ENCODE data around the gene YIF1A.
"Not testable (repeated sequence)": the region's sequence is repeated elsewhere in the genome, so short reads cannot be mapped to it uniquely, and the experiment has no call there.

Gene YIF1A

DNA sequence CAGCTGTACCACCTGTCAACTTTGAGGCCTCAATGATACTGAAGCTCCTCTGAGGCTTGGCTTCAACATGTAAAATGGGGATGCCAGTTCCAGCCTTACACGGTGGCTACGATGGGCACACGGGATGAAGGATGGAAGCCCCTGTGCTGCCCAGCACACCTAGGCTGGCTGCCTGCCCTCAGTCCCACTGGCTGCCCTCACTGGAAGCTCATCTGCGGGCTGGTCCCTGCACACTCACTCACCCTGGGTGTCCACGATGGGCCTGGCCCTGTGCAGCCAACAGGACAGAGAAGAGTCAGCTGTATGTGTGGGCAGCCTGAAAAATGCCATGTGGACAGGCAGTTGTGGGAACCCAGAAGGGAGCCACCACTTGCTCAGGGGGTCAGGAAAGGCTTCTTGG lies 2.2 kb downstream of the YIF1A start:
- no peak for DNase-seq (ENCODE audit: low read depth)

DNA sequence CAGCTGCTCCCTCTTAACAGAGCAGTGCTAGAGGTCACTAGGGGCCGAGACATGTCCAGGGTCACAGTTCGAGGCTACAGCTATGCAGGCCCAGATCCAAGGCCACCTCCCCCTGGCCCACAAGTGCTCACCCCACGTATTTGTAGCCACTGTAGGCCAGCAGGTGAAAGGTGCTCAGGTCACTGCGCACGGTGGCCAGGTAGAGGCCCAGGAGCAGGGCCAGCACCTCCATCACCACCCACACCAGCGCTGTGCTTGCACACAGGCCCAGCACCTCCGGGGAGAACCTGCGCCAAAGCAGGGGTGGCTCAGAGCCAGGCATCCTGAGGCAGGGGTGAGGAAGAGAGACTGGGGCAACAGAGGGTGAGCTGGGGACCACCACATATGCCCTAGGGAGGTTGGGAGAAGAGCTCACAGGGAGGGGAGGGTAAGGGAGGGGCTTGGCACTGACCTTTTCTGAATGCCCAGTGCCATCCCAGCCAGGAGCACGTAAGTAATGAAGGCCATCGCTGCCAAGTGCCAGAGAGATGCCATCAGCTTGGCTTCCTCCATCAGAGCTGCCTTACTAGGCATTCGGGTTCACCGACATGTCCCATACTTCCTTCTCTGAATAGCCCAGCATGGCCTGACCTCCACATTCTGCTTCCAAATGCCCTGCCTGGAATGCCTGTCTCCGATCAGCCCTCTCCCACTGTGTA lies 3.5 kb downstream of the YIF1A start:
- no peak for DNase-seq (ENCODE audit: low read depth)

DNA sequence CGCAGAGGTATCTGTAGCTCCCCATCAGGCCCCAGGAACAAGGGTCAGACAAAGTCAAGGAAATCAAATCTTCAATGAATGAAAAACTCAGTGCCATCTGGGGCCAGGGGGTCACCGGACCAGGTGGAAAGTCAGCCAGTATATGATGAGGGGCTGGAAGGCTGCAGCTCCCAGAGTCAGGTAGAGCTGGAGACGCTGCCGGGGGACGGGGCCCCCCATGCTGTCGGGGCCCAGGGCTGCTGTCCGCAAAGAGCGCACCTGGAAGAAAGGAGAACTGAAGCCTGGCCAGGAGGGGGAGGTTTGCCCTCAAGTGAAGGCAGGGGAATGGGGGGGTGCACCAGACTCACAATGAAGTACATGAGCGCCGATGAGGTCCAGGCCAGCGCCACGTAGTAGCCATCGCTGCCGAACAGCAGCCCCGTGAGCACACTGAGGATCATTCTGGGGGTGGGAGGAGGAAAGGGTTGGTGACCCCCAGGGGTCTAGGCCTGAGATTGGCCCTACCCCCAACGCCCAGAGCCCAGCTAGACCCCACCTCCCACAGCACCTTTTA lies 4.3 kb downstream of the YIF1A start:
- no peak for DNase-seq (ENCODE audit: low read depth)

DNA sequence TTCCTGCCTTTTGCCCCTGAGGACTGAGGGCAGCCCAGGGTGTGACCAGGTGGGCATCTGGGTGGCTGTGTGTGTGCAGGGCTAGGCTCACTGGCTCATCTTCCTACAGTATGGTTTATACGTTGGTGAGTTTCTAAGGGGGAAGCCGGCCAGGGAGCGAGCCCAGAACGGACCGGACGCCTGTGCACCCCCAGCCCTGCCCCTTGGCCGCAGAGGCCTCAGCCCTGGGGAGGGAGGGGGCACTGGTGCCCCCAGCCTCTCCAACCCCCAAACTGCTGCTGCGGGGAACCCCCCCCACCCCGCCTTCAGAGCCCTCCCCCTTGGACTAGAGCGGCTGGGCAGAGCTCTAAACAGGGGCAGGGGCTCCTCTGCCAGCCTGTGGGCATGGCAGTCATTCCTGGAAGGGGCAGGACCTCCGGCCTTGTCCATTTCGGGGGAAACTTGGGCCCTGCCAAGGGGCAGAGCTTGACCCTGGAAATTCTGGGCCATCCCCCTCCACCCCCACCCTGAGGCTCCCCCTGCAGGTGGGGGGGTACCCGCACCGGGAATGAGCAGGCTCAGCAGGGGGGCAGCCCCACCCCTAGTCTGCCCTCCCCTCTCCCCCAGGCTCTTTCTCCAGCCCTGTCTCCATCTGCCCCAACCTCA lies 5.4 kb downstream of the YIF1A start:
- DNase-seq (ENCODE audit: low read depth), result no peak

DNA sequence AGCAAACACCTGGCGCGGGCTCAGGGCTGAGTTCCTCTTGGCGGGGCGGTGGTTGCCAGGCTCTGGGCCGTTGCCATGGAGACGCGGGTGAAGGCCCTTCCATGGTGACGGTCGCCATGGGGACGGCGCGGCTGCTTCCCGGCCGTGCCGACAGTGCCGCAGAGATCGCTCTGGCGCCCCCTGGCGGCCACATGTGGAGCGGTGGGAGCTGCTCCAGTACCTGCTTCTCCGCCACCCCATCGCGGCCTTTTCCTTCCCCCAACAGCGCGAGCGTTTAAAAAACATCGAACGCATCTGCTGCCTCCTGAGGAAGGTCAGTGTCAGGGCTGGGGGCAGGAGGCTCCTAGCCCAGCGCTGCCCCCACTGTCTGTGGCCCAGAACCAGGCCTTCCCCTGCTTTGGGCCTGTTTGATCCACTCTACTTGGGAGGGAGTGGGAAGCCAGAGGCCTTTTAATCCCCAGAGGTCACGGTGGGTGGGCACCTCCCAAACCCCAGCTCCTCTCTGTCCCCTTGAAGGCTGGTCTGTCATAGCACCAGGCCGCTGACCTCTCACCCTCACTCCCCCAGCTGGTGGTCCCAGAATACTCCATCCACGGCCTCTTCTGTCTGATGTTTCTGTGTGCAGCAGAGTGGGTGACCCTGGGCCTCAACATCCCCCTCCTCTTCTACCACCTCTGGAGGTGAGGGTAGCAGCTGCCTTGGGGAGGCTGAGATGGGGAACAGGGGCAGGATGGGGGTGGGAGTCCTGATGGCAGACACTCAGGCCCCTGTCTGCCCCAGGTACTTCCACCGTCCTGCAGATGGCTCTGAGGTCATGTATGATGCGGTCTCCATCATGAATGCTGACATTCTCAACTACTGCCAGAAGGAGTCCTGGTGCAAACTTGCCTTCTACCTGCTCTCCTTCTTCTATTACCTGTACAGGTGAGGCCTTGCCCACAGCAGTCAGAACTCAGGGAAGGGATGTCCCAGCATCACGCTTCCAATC lies 6.2 kb downstream of the YIF1A start:
- peak; percentile 99 for DNase-seq (ENCODE audit: low read depth)

DNA sequence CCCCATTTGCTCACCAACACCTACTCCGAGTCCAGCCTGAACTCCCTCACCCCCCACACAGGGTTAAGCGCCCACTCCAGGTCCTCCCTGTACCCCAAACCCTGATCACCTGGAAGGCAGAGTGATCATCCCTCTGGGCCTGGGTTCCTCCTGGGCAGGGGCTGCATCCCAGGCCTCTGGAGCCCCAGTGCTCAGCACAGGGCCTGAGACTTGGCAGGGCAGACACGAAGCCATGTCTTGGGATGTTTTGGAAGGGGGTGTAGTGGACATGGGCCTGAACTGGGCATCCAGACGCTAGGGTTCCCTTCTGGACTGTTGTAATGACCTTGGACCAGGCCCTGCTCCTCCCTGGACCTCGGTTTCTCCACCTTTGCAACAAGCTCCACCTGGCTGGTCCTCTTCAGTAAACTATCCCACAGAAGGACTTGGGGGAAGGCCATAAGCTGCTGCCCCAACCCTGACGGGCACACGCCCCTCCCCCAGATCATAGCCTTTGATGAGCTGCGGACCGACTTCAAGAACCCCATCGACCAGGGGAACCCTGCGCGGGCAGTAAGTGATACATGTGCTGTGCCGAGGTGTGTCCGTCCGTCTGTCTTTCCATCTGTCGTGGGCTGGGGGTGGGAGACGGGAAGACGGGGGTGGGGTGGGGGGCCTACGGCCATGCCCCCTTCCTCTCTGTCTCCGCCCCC lies 7.0 kb downstream of the YIF1A start:
- DNase-seq (ENCODE audit: low read depth), result no peak

DNA sequence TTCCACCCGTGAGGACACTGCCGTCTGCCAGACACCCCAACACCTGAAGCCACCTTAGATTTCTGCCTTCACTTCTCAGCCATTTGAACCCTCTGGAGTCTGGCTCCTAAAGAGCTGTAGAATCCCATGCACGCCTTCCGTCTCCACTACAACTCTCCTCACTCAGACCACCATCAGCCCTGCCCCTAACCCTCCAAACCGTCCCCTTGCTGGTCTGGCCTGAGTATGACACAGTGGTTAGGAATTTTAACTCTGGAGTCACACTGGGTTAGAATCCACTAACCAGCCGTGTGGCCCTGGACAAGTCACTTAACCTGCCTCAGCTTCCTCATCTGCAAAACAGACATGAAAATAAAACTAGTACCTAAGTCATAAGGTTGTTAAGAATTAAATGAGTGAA lies 7.9 kb downstream of the YIF1A start:
- no peak for DNase-seq (ENCODE audit: low read depth)

DNA sequence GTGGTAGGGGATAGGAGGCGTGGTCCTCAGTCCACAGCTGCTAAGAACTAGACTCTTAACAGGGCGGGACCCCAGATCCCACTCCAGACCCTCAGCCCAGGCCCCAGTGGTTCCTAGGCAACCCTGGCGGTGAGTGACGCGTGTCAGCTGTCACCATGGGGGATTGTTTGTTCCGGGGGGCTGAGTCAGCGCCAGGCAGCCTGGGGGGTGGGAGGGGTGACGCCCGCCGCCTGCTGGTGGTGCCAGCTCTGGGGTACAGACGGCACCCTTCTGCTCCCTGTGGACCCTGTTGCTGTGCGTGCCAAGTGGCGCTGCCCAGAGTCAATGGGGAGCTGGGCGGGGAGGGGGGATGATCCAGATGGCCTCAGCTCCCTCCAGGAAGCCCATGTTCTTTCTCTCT lies 8.5 kb downstream of the YIF1A start:
- no peak for DNase-seq (ENCODE audit: low read depth)

DNA sequence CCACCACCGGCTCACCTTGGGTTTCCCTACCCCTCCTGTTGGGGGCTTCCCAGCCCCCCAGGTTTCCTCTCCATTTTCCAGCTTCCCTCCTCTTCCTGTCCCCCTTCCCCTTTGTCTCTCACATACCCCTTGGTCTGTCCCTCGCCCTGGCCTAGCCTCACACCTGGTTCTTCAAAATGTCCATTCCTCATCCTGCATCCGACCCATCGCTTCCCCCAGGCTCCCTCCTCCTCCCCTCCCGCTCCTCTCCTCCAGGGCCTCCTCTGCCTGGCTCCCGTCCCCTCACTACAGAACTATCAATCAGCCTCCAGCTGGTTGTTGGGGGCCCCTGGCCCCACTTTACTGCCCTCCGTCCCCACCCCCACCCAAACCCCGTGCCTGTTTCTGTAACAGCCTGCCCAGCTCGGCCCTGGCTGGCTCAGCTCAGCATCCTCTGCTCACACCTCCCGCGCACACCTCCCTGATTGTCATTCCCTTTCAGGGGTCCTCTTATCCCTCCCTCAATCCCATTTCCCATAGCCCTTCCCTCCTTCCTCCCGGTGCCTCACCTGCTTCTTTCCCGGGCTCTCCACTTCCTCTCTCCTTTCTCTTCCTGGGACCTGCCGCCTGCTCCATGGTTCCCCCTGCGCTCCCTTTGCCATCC lies 9.7 kb downstream of the YIF1A start:
- DNase-seq (ENCODE audit: low read depth), result no peak

DNA sequence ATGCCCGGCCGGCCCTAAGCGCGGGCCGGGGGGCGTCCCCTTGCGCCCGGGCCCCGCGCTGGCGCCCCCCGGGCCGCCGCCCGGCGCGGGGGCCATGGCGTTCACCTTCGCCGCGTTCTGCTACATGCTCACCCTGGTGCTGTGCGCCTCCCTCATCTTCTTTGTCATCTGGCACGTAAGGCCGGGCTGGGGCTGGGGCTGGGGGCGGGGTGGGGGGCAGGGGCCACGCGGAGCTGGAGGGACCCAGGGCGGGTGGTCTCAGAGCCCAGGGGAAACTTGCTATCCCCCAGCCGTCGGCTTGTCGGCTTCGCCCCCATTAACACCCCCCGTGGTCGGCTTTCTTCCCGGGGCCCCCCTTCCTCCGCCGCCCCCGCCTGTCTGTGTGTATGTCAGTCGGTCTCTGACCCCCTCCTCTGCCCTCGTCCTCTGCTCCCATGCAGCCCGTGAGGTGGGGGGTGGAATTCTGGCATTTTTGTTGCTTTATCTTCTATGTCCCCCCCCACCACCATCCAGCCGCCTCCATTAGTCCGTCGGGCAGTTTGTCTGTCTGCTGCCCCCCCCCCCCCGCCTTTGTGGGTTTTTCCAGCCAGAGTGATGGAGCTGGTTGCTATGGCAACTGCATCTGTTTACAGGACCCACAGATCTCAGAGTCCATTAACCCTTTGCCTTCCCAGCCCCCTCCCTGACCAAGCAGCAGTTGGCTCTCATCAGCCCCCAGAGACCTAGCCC lies 10.4 kb downstream of the YIF1A start:
- DNase-seq (ENCODE audit: low read depth), result no peak

DNA sequence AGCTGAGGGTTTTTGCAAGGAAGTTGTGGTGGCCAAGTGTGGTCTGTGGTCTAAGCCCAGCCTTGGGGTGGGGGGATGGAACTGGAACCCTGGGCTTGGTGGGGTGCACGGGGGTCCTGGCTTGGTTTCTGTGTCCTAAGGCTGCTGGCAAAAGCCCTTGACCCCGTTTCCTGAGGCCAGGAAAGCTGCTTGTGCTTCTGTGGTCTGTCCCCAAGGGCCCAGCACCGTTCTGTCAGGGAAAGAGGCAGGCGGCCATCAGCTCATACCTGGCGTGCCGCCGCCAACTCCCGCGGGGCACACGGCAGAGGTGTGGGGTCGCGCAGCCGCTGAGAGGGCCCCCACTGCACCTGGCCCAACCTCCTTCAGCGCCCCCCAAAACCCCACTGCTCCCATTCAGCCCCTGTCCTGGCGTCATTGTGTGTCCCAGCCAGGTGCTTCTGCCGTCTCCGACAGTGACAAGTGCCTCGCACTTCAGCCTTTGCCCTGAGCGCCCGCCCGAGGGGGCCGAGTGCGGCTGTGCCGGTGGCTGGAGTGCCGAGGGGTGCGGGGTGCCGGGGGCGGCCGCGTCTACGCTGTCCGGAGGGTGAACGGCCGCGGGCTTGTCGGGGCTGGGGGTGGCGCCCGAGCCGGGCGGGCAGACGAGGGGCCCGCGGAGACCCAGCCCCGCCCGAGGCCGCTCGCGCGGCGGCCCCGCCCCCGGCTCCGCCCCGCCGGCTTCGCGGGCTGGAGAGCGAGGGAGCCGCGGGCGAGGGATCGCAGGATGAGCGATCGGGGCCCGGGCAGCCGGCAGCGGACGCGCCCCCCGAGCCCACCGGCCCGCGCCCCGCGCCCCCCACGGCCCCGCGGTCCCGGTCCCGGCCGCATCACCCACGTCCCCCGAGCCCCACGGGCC lies 11.2 kb downstream of the YIF1A start, which contains the start of gene CNIH2:
Gene CNIH2, plus strand, starts transcription at position 705 of the 892 bp plus-strand sequence. CDS start 282 bp downstream, outside the sequence.
- DNase-seq (ENCODE audit: low read depth), result peak; percentile 52

DNA sequence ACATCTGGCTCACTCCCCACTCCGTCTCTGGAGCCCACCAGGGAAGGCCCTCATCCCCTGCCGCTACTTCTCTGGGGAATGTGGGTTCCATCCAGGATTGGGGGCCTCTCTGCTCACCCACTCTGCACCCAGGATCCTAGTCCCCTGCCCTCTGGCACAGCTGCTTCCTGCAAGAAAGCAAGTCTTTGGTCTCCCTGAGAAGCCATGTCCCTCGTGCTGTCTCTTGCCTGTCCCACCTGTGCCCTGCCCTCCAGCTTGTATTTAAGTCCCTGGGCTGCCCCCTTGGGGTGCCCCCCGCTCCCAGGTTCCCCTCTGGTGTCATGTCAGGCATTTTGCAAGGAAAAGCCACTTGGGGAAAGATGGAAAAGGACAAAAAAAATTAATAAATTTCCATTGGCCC lies 11.9 kb downstream of the YIF1A start:
- not testable (repeated sequence) for DNase-seq (ENCODE audit: low read depth)

DNA sequence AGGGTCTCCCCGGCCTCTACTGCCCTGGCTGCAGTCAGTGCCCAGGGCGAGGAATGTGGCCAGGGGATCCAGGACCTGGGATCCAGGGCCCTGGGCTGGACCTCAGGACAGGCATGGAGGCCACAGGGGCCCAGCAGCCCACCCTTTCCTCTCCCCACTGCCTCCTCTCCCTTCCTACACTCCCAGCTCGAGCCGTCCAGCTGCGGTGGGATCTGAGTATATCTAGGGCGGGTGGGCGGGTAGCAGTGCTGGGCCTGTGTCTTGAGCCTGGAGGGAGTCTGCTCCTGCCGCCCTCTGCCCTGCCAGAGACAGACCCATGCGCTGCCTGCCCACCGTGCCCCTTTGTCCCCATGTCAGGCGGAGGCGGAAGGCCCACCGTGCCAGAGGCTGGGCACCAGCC lies 12.3 kb downstream of the YIF1A start:
- not testable (repeated sequence) for DNase-seq (ENCODE audit: low read depth)

DNA sequence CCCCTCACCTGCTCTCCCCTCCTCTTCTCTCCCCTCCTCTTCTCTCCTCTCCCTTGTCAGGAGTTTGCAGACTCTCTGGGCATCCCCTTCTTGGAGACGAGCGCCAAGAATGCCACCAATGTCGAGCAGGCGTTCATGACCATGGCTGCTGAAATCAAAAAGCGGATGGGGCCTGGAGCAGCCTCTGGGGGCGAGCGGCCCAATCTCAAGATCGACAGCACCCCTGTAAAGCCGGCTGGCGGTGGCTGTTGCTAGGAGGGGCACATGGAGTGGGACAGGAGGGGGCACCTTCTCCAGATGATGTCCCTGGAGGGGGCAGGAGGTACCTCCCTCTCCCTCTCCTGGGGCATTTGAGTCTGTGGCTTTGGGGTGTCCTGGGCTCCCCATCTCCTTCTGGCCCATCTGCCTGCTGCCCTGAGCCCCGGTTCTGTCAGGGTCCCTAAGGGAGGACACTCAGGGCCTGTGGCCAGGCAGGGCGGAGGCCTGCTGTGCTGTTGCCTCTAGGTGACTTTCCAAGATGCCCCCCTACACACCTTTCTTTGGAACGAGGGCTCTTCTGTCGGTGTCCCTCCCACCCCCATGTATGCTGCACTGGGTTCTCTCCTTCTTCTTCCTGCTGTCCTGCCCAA lies 12.8 kb downstream of the YIF1A start:
- no peak for DNase-seq (ENCODE audit: low read depth)

DNA sequence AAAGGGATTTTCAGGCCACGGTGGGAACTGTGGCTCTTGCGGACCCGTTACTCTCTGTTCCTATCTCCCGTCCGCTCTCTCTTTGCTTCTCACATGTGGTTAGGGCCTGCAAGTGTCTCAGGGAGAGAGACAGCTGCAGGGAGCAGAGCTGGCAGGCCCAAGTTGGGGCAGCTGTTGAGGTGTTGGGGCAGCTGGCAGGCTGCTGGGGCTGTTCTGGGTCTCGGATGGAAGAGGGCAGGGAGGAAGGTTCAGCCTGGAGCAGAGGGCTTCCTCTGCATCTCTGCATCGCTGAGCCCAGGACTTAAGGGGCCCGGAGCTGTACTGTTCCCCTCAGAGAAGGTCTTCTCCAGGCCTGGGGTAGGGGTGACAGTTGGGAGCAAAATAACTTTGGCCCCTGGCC lies 13.5 kb downstream of the YIF1A start:
- no peak for DNase-seq (ENCODE audit: low read depth)

DNA sequence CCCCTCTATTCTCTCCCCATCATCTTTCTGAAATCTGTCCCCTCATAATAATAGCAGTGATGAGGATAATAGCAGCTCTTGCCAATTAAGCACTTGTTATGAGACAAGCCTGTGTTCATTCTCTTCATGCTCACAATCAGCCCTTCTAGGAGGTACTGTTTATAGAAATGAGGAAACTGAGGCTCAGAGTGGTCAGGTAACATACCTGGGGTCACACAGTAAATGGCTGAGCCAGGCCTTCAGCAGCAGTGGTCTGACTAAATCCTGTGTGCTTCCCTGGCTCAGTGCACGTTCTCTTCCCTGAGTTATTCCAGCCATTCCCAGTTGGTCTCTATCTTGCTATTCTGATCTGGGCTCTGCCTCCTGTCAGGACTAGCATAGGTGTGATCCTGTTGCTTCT lies 14.7 kb downstream of the YIF1A start:
- DNase-seq (ENCODE audit: low read depth), result no peak

DNA sequence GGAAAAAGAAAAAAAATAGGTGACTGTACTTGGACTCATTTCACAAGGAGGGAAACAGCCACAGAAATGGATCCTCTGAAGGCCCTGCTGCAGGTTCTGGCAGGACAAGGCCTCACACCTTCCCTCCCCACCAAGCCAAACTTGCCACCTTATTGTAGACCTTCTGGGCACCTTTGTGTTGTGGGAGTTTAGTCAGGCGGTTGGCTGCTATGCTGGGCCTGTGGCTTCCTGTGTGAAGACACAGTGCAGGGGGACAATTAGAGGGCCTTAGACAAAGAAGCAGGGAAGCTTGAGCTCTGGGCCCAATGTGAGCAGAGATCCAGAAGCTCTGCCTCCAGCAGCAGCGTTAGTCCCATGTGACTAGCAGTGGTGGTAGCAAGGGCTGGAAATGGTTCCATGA lies 16.3 kb downstream of the YIF1A start:
- DNase-seq (ENCODE audit: low read depth), result no peak

DNA sequence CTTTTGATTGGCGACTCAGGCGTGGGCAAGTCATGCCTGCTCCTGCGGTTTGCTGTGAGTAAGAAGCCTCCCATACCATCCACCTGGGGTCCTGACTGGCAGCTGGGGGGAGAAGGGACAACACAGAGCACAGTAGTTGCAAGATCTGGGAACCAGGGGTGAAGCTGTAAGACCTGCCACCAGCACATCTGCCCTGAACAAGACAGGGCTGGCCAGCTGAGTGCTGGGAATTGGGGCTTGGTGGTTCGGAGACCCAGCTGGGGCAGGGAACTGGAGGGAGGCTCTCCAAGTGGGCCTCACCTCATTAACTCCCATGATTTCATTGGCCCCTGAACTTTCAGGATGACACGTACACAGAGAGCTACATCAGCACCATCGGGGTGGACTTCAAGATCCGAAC lies 17.1 kb downstream of the YIF1A start:
- DNase-seq (ENCODE audit: low read depth), result no peak

All from activated T-cell treated with anti-CD3 and anti-CD28 coated beads for 48 hours (primary cell).